Thoracic aorta (tissue), 2 donors: ENCODE results near the gene CHIC2. TPM values are rescaled to one million over a fixed set of nuclear protein-coding genes. Genes with fewer than 3 reads are reported as not detected.
"Not testable (repeated sequence)": the region's sequence is repeated elsewhere in the genome, so short reads cannot be mapped to it uniquely, and the experiment has no call there.

ENCODE experiments used
- ATAC-seq: fragments of 150-250 bp; one replicate; pipeline ENCODE4 v1.8.0; 2017; ENCODE audit warnings: low read depth; ENCODE audit not compliant: insufficient number of reproducible peaks, low FRiP score
- DNase-seq: peaks from one replicate; pipeline ENCODE4 v3.0.0-alpha.2; 2020; ENCODE audit warnings: low spot score
- H3K27ac ChIP-seq, 2 donors: fragments of 200-600 bp; sonication (generic); 1 replicate in 1 of 2; 2 replicates in 1 of 2; pipeline ENCODE4 v1.5.1; 2016; ENCODE audit warnings: mild to moderate bottlenecking in 2 of 2, moderate library complexity in 2 of 2
- H3K27me3 ChIP-seq: fragments of 200-600 bp; sonication (generic); replicated peaks from 2 replicates; pipeline ENCODE4 v1.6.0; 2016; ENCODE audit warnings: mild to moderate bottlenecking; ENCODE audit not compliant: insufficient read depth
- H3K36me3 ChIP-seq: fragments of 200-600 bp; sonication (generic); one replicate; pipeline ENCODE4 v1.5.1; 2016
- H3K4me1 ChIP-seq, 2 donors: fragments of 200-600 bp; sonication (generic); 1 replicate in 1 of 2; 2 replicates in 1 of 2; pipeline versions ENCODE4 v1.5.1 to v1.6.0; 2016; ENCODE audit warnings: low read depth in 2 of 2, mild to moderate bottlenecking in 1 of 2; ENCODE audit not compliant: control insufficient read depth in 1 of 2
- H3K4me3 ChIP-seq: fragments of 200-600 bp; sonication (generic); 2 replicates; pipeline ENCODE4 v1.5.1; 2016; ENCODE audit warnings: mild to moderate bottlenecking
- H3K9me3 ChIP-seq: fragments of 200-600 bp; sonication (generic); 2 replicates; pipeline ENCODE4 v1.5.1; 2016
- total RNA-seq, 2 donors: library from RNA; depleted of rRNA; stranded (reverse); fragments of >200 nt; gene quantifications; one replicate each; pipeline versions ENCODE4 v1.1.0 to v1.2.3, GENCODE V29; 2016
- TF ChIP-seq, protein P1 (sequence below): fragments of 200-600 bp; sonication (generic); IDR thresholded peaks from one replicate; pipeline ENCODE4 v1.5.1; 2019; ENCODE audit warnings: antibody characterized with exemption

The CHIC2 gene
- total RNA-seq, 2 donors from 2014 or later: 52.8 to 75.0 TPM

DNA sequence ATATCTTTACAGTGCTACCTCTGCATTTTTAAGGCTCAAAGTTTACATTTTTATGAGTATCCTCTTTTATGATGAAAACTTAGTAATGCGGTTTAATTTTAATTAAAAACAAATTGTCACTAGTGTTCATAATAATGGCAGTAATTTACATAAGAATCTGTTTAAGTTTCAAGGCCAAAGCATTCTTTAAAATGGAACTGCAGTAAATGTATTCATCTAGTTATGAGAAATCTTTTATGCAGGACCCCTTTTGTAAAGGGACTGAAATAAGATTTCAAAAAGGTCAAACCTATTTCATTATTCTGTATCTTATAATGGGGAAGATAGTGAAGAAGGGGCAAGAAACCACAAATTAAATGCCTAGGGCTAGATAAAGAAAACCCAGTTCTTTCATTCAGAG lies 37.1 kb downstream of the CHIC2 start:
- Histone ChIP-seq H3K27me3 (no peaks in the 10 kb centered on the region), H3K36me3 (no peaks in the 10 kb centered on the region), H3K27ac (no peak overlapping the region), H3K4me3 (no peak overlapping the region), H3K4me1 (peaks cover 0 to 3% of the 10 kb centered on the region in 2 donors), H3K9me3 (no peaks in the 10 kb centered on the region)
- DNase-seq: no peak
- no peak for ATAC-seq
- TF ChIP-seq, protein P1, sequence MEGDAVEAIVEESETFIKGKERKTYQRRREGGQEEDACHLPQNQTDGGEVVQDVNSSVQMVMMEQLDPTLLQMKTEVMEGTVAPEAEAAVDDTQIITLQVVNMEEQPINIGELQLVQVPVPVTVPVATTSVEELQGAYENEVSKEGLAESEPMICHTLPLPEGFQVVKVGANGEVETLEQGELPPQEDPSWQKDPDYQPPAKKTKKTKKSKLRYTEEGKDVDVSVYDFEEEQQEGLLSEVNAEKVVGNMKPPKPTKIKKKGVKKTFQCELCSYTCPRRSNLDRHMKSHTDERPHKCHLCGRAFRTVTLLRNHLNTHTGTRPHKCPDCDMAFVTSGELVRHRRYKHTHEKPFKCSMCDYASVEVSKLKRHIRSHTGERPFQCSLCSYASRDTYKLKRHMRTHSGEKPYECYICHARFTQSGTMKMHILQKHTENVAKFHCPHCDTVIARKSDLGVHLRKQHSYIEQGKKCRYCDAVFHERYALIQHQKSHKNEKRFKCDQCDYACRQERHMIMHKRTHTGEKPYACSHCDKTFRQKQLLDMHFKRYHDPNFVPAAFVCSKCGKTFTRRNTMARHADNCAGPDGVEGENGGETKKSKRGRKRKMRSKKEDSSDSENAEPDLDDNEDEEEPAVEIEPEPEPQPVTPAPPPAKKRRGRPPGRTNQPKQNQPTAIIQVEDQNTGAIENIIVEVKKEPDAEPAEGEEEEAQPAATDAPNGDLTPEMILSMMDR: no peak

- H3K4me3 ChIP-seq: no peak overlapping the region
- no peak overlapping the region for H3K27ac ChIP-seq
- H3K36me3 ChIP-seq: no peaks in the 10 kb centered on the region
- H3K27me3 ChIP-seq: no peaks in the 10 kb centered on the region
- DNase-seq (no peak), ATAC-seq (no peak)
- TF ChIP-seq, protein P1: no peak
- H3K4me1 ChIP-seq: no peaks in the 10 kb centered on the region
- no peaks in the 10 kb centered on the region for H3K9me3 ChIP-seq
These were observed 38.8 kb downstream of the CHIC2 start for GRCh38 chr4:54025582-54025981.

GRCh38 chr4:54023019-54023418 lies 41.4 kb downstream of the CHIC2 start:
- not testable (repeated sequence) for H3K27ac ChIP-seq, ATAC-seq, H3K36me3 ChIP-seq, DNase-seq, H3K27me3 ChIP-seq, H3K4me3 ChIP-seq, H3K4me1 ChIP-seq, H3K9me3 ChIP-seq

- H3K4me3 ChIP-seq: no peak overlapping the region
- DNase-seq: no peak
- no peaks in the 10 kb centered on the region for H3K36me3 ChIP-seq
- no peak overlapping the region for H3K27ac ChIP-seq
- H3K9me3 ChIP-seq: no peaks in the 10 kb centered on the region
- no peaks in the 10 kb centered on the region for H3K27me3 ChIP-seq
- peaks cover 0 to 7% of the 10 kb centered on the region in 2 donors for H3K4me1 ChIP-seq
- TF ChIP-seq, protein P1: no peak
- no peak for ATAC-seq
These were observed 46.4 kb downstream of the CHIC2 start for GRCh38 chr4:54017974-54018373.

- H3K27ac ChIP-seq: no peak overlapping the region
- ATAC-seq: no peak
- TF ChIP-seq, protein P1: no peak
These were observed 47.1 kb downstream of the CHIC2 start for GRCh38 chr4:54017308-54017707.

DNA sequence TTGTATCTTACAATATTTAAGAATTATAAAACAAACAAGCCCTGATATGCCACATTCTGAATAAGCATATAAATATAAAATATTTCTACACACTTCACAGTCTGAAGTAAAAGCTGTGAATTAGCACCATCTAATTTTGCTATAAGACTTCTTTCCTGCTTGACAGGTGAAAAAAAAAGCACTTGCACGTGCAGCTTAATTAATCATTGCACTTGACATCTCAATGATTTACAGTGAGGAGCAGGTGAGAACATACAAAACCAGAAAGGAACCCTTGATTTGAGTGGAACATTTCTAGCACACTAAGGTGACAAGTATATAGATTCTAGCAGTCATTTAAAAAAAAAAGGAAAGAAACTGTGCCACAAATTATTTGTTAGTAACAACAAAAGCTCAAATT lies 47.9 kb downstream of the CHIC2 start:
- no peaks in the 10 kb centered on the region for H3K36me3 ChIP-seq
- H3K4me1 ChIP-seq: peaks cover 0 to 7% of the 10 kb centered on the region in 2 donors
- no peaks in the 10 kb centered on the region for H3K9me3 ChIP-seq
- no peak for ATAC-seq
- H3K4me3 ChIP-seq: no peak overlapping the region
- TF ChIP-seq, protein P1: no peak
- no peak overlapping the region for H3K27ac ChIP-seq
- no peak for DNase-seq
- no peaks in the 10 kb centered on the region for H3K27me3 ChIP-seq

More at GRCh38 chr4:54017308-54017707, 47.1 kb downstream of the CHIC2 start:
- Histone ChIP-seq H3K9me3 (no peaks in the 10 kb centered on the region), H3K27me3 (no peaks in the 10 kb centered on the region), H3K36me3 (no peaks in the 10 kb centered on the region), H3K4me1 (peaks cover 0 to 7% of the 10 kb centered on the region in 2 donors), H3K4me3 (no peak overlapping the region)
- no peak for DNase-seq
